SK-N-SH treated with all-trans-retinoic acid at 6 μM for 48 hours (cell line): ENCODE results near the gene CLTCL1.

ENCODE experiments used
- ATAC-seq: fragments of 200-7000 bp; cut with Tn5 transposase; 3 replicates; pipeline ENCODE4 v1.9.1; 2020; ENCODE audit warnings: mild to moderate bottlenecking, moderate library complexity
- BACH2 ChIP-seq: fragments of 250-450 bp; sonication (Bioruptor Pico); IDR thresholded peaks from 2 replicates; pipeline ENCODE4 v1.9.0; 2021; ENCODE audit warnings: mild to moderate bottlenecking, borderline replicate concordance
- CSDC2 ChIP-seq: fragments of 250-450 bp; sonication (Bioruptor Pico); IDR thresholded peaks from 2 replicates; pipeline ENCODE4 v1.5.0; 2020; ENCODE audit warnings: mild to moderate bottlenecking, moderate library complexity
- ISL1 ChIP-seq: fragments of 250-450 bp; sonication (Bioruptor Pico); IDR thresholded peaks from 2 replicates; pipeline ENCODE4 v2.1.2; 2022; ENCODE audit warnings: mild to moderate bottlenecking, moderate library complexity
- OSR1 ChIP-seq: fragments of 250-450 bp; sonication (Bioruptor Pico); IDR thresholded peaks from 2 replicates; pipeline ENCODE4 v1.8.0; 2022; ENCODE audit warnings: moderate library complexity, mild to moderate bottlenecking, inconsistent platforms
- PPARA ChIP-seq: fragments of 250-450 bp; sonication (Bioruptor Pico); IDR thresholded peaks from 2 replicates; pipeline ENCODE4 v1.5.0; 2020; ENCODE audit warnings: mild to moderate bottlenecking, borderline replicate concordance
- SNAI2 ChIP-seq: fragments of 250-450 bp; sonication (Bioruptor Pico); IDR thresholded peaks from 2 replicates; pipeline ENCODE4 v1.5.0; 2020; ENCODE audit warnings: mild to moderate bottlenecking, moderate library complexity
- ZC3H10 ChIP-seq: fragments of 250-450 bp; sonication (Bioruptor Pico); IDR thresholded peaks from 2 replicates; pipeline ENCODE4 v1.5.1; 2021; ENCODE audit warnings: mild to moderate bottlenecking, moderate library complexity
- ZNF565 ChIP-seq: fragments of 450-650 bp; formaldehyde crosslinking; conservative IDR thresholded peaks from 2 replicates; pipeline ENCODE4 v1.5.0; 2020; ENCODE audit warnings: low read depth, mild to moderate bottlenecking, moderate library complexity
- TF ChIP-seq, protein P1 (sequence below): fragments of 250-450 bp; sonication (Bioruptor Pico); IDR thresholded peaks from 2 replicates; pipeline ENCODE4 v1.5.0; 2020; ENCODE audit warnings: mild to moderate bottlenecking, moderate library complexity
- TF ChIP-seq, protein P2 (sequence below): fragments of 250-450 bp; sonication (Bioruptor Pico); IDR thresholded peaks from 2 replicates; pipeline ENCODE4 v1.5.1; 2021; ENCODE audit warnings: mild to moderate bottlenecking, moderate library complexity
- TF ChIP-seq, protein P3 (sequence below): fragments of 250-450 bp; sonication (Bioruptor Pico); IDR thresholded peaks from 2 replicates; pipeline ENCODE4 v1.8.0; 2021; ENCODE audit warnings: low read depth, mild to moderate bottlenecking, moderate library complexity, borderline replicate concordance

The CLTCL1 gene

DNA sequence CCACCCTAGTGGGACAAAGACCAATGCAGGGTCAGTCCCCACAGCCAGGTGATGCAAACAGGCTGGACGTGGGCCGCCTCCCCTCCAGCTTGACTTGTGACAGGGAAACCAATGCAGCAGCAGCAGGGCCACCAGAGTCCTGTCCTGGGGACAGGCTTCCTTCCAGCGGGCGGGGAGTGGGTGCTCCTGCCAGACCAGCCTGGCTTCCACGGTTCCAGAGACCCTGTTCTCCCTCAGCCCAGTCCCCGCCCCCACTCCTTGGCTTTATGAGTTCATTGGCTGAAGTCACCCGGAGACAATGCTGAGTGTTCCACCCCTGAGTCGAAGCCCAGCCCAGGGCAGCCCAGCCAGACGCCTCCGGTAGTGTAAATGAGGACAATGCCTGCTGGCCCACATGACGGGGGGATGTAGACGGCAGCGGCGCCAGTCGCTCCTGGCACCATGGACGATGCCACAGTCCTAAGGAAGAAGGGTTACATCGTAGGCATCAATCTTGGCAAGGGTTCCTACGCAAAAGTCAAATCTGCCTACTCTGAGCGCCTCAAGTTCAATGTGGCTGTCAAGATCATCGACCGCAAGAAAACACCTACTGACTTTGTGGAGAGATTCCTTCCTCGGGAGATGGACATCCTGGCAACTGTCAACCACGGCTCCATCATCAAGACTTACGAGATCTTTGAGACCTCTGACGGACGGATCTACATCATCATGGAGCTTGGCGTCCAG lies 160.4 kb downstream of the CLTCL1 start, which contains the start of gene TSSK2:
Gene TSSK2, plus strand, starts transcription at position 350 of the 726 bp plus-strand sequence. Its CDS starts 92 bp downstream, at position 442.
- ATAC-seq: no peak
- TF ChIP-seq OSR1 (CRISPR knock-in tag): no peak
- TF ChIP-seq PPARA (CRISPR knock-in tag): no peak
- TF ChIP-seq, protein P1, sequence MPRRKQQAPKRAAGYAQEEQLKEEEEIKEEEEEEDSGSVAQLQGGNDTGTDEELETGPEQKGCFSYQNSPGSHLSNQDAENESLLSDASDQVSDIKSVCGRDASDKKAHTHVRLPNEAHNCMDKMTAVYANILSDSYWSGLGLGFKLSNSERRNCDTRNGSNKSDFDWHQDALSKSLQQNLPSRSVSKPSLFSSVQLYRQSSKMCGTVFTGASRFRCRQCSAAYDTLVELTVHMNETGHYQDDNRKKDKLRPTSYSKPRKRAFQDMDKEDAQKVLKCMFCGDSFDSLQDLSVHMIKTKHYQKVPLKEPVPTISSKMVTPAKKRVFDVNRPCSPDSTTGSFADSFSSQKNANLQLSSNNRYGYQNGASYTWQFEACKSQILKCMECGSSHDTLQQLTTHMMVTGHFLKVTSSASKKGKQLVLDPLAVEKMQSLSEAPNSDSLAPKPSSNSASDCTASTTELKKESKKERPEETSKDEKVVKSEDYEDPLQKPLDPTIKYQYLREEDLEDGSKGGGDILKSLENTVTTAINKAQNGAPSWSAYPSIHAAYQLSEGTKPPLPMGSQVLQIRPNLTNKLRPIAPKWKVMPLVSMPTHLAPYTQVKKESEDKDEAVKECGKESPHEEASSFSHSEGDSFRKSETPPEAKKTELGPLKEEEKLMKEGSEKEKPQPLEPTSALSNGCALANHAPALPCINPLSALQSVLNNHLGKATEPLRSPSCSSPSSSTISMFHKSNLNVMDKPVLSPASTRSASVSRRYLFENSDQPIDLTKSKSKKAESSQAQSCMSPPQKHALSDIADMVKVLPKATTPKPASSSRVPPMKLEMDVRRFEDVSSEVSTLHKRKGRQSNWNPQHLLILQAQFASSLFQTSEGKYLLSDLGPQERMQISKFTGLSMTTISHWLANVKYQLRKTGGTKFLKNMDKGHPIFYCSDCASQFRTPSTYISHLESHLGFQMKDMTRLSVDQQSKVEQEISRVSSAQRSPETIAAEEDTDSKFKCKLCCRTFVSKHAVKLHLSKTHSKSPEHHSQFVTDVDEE (CRISPR knock-in tag): no peak
- TF ChIP-seq CSDC2 (CRISPR knock-in tag): no peak
- no peak for TF ChIP-seq ZC3H10 (CRISPR knock-in tag)
- no peak for TF ChIP-seq ZNF565 (CRISPR knock-in tag)
- no peak for TF ChIP-seq SNAI2 (CRISPR knock-in tag)
- TF ChIP-seq, protein P2, sequence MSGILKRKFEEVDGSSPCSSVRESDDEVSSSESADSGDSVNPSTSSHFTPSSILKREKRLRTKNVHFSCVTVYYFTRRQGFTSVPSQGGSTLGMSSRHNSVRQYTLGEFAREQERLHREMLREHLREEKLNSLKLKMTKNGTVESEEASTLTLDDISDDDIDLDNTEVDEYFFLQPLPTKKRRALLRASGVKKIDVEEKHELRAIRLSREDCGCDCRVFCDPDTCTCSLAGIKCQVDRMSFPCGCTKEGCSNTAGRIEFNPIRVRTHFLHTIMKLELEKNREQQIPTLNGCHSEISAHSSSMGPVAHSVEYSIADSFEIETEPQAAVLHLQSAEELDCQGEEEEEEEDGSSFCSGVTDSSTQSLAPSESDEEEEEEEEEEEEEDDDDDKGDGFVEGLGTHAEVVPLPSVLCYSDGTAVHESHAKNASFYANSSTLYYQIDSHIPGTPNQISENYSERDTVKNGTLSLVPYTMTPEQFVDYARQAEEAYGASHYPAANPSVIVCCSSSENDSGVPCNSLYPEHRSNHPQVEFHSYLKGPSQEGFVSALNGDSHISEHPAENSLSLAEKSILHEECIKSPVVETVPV (CRISPR knock-in tag): no peak

DNA sequence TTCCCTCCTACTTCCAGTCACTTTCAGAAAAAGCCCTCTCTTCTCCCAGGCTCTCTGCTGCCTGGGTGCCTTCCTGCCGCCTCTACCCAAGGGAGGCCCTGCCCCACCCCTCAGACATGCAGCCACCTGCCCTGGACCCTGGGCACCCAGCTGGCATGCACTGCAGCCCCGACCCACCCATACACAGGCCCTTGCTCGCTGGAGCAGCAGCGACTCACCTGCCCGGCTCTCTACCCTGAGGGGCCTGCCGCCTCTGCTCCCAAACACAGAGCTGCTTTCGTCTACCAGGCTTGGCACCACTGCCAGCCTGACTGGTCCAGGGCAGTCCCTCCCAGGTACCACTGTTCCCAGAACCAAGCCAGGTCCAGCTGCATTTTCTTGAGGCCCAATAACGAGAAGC lies 161.6 kb downstream of the CLTCL1 start:
- no peak for ATAC-seq
- TF ChIP-seq, protein P3, sequence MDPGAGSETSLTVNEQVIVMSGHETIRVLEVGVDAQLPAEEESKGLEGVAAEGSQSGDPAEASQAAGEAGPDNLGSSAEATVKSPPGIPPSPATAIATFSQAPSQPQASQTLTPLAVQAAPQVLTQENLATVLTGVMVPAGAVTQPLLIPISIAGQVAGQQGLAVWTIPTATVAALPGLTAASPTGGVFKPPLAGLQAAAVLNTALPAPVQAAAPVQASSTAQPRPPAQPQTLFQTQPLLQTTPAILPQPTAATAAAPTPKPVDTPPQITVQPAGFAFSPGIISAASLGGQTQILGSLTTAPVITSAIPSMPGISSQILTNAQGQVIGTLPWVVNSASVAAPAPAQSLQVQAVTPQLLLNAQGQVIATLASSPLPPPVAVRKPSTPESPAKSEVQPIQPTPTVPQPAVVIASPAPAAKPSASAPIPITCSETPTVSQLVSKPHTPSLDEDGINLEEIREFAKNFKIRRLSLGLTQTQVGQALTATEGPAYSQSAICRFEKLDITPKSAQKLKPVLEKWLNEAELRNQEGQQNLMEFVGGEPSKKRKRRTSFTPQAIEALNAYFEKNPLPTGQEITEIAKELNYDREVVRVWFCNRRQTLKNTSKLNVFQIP: no peak
- no peak for TF ChIP-seq ISL1
- TF ChIP-seq, protein P1 (CRISPR knock-in tag): no peak
- no peak for TF ChIP-seq PPARA (CRISPR knock-in tag)
- TF ChIP-seq BACH2 (CRISPR knock-in tag): no peak
- TF ChIP-seq ZC3H10 (CRISPR knock-in tag): no peak
